GM18867 (cell line): ENCODE data around the gene ERICH4.
"Not testable (repeated sequence)": the region's sequence is repeated elsewhere in the genome, so short reads cannot be mapped to it uniquely, and the experiment has no call there.

Experiments used
- ATAC-seq: cut with Tn5 transposase; IDR thresholded peaks from one replicate; pipeline ENCODE4 v1.9.1; 2021; ENCODE audit warnings: mild to moderate bottlenecking, moderate library complexity; ENCODE audit not compliant: unreplicated experiment

Gene ERICH4

DNA sequence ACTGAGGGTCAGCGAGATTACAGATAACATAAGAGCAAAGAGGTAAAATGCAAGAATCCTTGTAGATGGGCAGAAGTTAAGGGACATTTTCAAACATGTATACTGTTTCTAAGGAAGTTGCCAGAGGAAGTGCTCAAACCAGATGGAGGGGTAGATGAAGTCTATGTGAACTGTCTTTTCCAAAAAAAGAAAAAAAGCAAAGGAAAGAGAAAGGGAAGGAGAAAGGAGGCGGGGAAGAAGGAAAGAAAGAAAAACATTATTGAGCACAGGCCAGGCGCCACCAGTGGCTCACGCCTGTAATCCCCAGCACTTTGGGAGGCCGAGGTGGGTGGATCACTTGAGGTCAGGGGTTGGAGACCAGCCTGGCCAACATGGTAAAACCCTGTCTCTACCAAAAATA, 8.5 kb upstream of the ERICH4 start:
- no peak for ATAC-seq

DNA sequence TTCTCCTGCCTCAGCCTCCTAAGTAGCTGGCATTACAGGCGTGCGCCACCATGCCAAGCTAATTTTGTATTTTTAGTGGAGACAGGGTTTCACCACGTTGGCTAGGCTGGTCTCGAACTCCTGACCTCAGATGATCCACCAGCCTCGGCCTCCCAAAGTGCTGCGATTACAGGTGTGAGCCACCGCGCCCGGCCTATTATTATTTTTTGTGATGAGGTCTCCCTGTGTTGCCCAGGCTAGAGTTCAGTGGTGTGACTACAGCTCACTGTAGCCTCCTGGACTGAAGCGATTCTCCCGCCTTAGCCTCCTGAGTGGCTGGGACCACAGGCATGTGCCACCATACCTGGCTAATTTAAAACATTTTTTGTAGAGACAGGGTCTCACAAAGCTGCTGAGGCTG, 7.6 kb upstream of the ERICH4 start:
- not testable (repeated sequence) for ATAC-seq

- no peak for ATAC-seq
Observed at GRCh38 chr19:41435936-41436673, 6.9 kb upstream of the ERICH4 start.

GRCh38 chr19:41436674-41436951, 6.3 kb upstream of the ERICH4 start:
- ATAC-seq = no peak

DNA sequence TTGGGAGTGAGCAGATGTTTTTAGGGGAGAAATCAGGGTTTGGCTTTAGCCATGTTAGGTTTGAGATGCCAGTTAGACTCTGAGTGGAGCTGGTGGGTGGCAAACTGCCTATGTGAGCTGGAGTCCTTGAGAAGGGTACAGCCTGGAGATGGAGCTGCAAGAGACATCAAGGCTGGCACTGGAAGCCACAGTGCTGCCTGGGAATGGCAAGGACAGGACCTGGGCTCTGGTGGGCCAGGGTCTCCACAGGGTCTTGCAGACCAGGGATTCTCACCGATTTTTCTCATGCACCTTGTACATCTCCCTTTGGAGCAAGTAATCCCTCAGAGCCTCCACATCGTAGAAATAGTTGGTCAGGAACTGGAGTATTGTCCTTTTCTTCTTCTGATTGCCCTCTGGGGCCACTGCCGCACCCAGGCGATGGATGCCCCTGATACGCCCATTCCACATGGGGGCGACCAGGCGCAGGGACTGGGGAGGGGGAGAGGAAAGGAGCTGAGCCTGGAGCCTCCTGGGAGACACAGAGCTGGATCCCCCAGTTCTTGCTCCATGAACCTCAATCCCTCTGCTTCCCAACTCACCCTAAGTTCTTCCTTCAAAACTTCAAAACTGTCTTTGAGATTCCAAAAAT, 4.9 kb upstream of the ERICH4 start:
- ATAC-seq = no peak

- peak; percentile 90 for ATAC-seq
Observed at GRCh38 chr19:41439441-41440222, 3.3 kb upstream of the ERICH4 start, which contains the start of gene DMAC2. DMAC2 (minus strand) TSS chr19:41439912; CDS start chr19:41439899, 13 bp downstream.

- no peak for ATAC-seq
Observed at GRCh38 chr19:41441321-41441945, 1.5 kb upstream of the ERICH4 start.

GRCh38 chr19:41443813-41444455, 978 bp downstream of the ERICH4 start:
- no peak for ATAC-seq

DNA sequence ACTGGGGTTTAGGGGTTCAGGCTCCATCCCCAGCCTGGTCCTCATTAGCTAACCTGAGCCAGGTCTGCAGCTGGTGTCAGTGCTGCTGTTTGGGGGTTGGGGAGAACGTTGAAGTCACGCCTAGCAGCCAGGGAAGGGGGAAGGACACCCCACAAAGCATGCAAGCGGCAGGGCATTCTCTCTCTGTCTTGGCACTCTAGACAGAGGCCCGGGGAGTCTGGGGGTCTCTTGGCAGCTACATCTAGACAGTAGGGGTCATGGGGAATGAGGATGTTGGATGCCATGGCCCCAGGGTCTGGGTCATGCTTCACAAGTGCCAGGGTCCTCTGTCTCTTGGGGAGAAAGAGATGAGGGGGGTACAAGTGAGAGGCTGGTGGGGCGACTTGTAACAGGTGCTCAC, 2.6 kb downstream of the ERICH4 start:
- ATAC-seq = no peak

GRCh38 chr19:41447732-41448332, 4.9 kb downstream of the ERICH4 start:
- no peak for ATAC-seq

GRCh38 chr19:41449079-41449864, 6.3 kb downstream of the ERICH4 start:
- ATAC-seq = no peak

- ATAC-seq = no peak
Observed at GRCh38 chr19:41449865-41450178, 6.9 kb downstream of the ERICH4 start.

DNA sequence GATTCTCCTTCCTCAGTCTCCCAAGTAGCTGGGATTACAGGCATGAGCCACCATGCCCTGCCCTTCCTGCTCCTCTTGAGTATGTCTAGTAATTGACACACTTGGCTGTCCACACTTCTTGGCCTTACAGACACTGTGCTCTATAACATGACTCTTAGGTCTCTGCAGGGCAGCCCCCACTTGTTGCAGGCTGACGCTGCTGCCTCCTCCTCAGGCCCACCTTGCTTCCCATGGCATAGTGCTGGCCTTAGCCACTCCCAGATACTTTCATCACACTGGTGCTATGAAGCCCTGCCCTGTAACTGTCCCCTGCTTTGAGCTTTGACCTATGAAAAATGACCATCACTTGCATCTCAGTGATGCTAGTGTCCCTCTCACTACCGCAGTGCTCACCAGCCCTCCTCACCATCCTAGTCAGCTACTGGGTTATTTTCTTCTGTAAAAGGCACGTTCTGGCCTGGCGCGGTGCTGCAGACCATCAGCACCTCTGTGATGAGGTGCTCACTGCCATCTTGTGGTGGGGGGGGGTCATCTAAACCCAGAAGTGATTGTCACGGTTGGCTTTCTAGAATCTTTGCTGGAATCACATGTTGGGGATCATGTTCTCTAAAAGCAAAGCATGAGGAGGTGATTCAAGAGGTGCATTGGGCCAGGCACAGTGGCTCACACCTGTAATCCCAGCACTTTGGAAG, 9.8 kb downstream of the ERICH4 start:
- no peak for ATAC-seq

- no peak for ATAC-seq
Observed at GRCh38 chr19:41455936-41456335, 13.0 kb downstream of the ERICH4 start.

- no peak for ATAC-seq
Observed at GRCh38 chr19:41456342-41456918, 13.5 kb downstream of the ERICH4 start.

- peak; percentile 86 for ATAC-seq
Observed at GRCh38 chr19:41457241-41457640, 14.3 kb downstream of the ERICH4 start.

DNA sequence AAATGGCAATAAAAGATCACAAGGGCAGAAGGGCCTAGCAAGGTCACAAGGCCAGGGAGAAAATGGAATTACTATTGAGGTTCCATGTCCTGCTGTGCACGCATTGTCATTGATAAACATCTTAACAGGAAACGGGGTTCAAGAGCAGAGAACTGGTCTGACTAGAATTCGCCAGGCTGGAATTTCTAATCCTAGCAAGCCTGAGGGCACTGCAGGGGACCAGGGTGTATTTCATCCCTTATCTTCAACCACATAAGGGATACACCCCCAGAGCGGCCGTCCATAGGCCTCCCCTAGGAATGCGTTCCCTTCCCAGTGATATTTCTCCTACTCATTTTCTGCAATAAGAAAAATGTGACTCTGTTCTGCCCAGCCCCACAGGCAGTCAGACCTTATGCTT, 19.5 kb downstream of the ERICH4 start:
- ATAC-seq = no peak

- not testable (repeated sequence) for ATAC-seq
Observed at GRCh38 chr19:41463257-41464256, 20.6 kb downstream of the ERICH4 start.
